SK-N-MC (cell line): Measurements from ENCODE around the gene SSTR3.

ENCODE experiments used
- EZH2 ChIP-seq: fragments of 200-600 bp; sonication (generic); IDR thresholded peaks from one replicate; pipeline ENCODE4 v1.6.1; 2017; ENCODE audit warnings: antibody characterized with exemption
- POLR2AphosphoS5 ChIP-seq: IDR thresholded peaks from 2 replicates; pipeline ENCODE4 v1.6.1; 2012; ENCODE audit warnings: mild to moderate bottlenecking, low read depth, low read length, borderline replicate concordance

- no peak for TF ChIP-seq EZH2
- no peak for TF ChIP-seq POLR2AphosphoS5
Measured at GRCh38 chr22:37163096-37163489, 49.2 kb downstream of the SSTR3 start.
